ENCODE measurements around the gene KCNAB2. TPM values are rescaled to one million over a fixed set of nuclear protein-coding genes. Genes with fewer than 3 reads are reported as not detected.
A peak's percentile ranks its signal among the peaks of the same experiment; 100 is the strongest.

KCNAB2 gene
- total and polyA plus RNA-seq, 2 donors (not counting 1 experiment from before 2014, with no cell fraction given): 90.7 to 143 TPM

DNA sequence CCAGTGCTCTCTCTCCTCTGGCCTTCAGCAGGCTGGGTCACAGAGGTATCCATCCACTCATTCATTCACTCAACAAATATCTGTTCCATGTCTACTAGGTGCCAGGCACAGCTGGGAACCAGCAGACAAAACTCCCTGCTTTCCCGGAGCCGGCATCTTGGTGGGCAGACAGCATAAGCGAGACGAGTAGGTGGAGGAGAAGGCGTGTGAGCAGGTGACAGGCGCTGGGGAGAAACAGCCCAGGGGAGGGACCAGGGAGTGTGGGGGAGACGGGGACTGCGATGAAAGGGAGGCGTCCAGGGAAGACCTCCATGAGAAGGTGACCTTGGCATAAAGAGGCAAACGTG, 11.0 kb upstream of the KCNAB2 start:
- Histone ChIP-seq H2AFZ (ENCODE audit: insufficient read depth, low read depth, low read length, poor library complexity, severe bottlenecking) (no peak overlapping the region), H3K4me3 (ENCODE audit: control extremely low read depth in 1 of 5, extremely low read depth in 1 of 5, insufficient read depth in 1 of 5, low read depth in 2 of 5, low read length in 4 of 5) (no peak overlapping the region), H3K27ac (ENCODE audit: low read length in 2 of 2) (no peak overlapping the region), H3K27me3 (replicated peaks in 1 of 4; ENCODE audit: control extremely low read depth in 1 of 4, control insufficient read depth in 3 of 4, insufficient read depth in 4 of 4, low read length in 3 of 4) (no peaks in the 10 kb centered on the region), H3K4me2 (replicated peaks; ENCODE audit: low read depth, low read length, poor library complexity, severe bottlenecking) (no peak overlapping the region), H3K4me1 (ENCODE audit: control insufficient read depth in 2 of 2, insufficient read depth in 2 of 2, low read length in 2 of 2) (peaks cover 24 to 28% of the 10 kb centered on the region in 2 donors), H3K79me2 (ENCODE audit: control insufficient read depth, insufficient read depth, low read length) (peaks cover 97% of the 10 kb centered on the region), H3K9ac (ENCODE audit: low read length) (no peak overlapping the region), H3K9me3 (ENCODE audit: control extremely low read depth in 1 of 3, control insufficient read depth in 2 of 3, insufficient read depth in 1 of 3, low read length in 2 of 3) (no peaks in the 10 kb centered on the region), H4K20me1 (ENCODE audit: control insufficient read depth, insufficient read depth, low read length, poor library complexity, severe bottlenecking) (peaks cover 98% of the 10 kb centered on the region), H3K36me3 (replicated peaks in 1 of 2; ENCODE audit: control extremely low read depth in 1 of 2, control insufficient read depth in 1 of 2, extremely low read depth in 1 of 2, insufficient read depth in 2 of 2, low read length in 1 of 2) (peaks cover 0 to 22% of the 10 kb centered on the region in 2 experiments)
- Mint-ChIP-seq H3K9me3 (ENCODE audit: insufficient read depth) (no peaks in the 10 kb centered on the region), H3K4me1 (peaks cover 56% of the 10 kb centered on the region), H3K27me3 (no peaks in the 10 kb centered on the region), H3K4me3 (no peak overlapping the region), H3K27ac (no peak overlapping the region)
- WGBS (ENCODE audit: insufficient coverage): 87% methylated on average over 10 of the region's 10 CpGs
- ATAC-seq (ENCODE audit: low read depth) (no peak), DNase-seq (no peak)
- TF ChIP-seq, protein P1, sequence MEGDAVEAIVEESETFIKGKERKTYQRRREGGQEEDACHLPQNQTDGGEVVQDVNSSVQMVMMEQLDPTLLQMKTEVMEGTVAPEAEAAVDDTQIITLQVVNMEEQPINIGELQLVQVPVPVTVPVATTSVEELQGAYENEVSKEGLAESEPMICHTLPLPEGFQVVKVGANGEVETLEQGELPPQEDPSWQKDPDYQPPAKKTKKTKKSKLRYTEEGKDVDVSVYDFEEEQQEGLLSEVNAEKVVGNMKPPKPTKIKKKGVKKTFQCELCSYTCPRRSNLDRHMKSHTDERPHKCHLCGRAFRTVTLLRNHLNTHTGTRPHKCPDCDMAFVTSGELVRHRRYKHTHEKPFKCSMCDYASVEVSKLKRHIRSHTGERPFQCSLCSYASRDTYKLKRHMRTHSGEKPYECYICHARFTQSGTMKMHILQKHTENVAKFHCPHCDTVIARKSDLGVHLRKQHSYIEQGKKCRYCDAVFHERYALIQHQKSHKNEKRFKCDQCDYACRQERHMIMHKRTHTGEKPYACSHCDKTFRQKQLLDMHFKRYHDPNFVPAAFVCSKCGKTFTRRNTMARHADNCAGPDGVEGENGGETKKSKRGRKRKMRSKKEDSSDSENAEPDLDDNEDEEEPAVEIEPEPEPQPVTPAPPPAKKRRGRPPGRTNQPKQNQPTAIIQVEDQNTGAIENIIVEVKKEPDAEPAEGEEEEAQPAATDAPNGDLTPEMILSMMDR (IDR thresholded peaks at IDR 0.05): no peak
- ChIA-PET POLR2A (no interaction called here), CTCF (interaction anchor here (0.6 to 1.4 kb wide), 3 partner anchors 10 to 71 kb away, joined by 3 to 4 read pairs (median 3); no protein-coding TSS in a partner anchor)
- intact Hi-C loops (cut with micrococcal nuclease): no loop called here

DNA sequence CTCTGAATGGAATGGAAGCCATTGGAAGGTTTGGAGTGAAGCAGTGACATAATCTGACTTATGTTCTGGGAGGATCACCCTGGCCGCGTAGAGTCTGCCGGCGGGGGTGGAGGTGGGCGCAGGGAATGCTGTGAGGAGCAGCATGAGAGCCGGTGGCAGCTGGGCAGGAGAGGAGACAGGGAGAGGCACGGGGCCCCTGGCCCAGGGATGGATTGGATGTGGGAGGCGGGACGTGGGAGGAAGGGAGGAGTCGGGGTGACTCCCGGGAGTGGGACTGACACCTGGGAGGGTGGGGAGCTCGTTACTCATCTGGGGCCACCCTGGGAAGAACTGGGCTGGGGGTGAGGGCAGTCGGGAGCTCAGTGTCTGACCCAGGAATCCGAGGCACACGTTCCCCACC, 10.4 kb upstream of the KCNAB2 start:
- H3K9me3 ChIP-seq (ENCODE audit: control extremely low read depth in 1 of 3, control insufficient read depth in 2 of 3, insufficient read depth in 1 of 3, low read length in 2 of 3): no peaks in the 10 kb centered on the region
- ATAC-seq (ENCODE audit: low read depth) (no peak), DNase-seq (no peak)
- H3K27me3 ChIP-seq (replicated peaks in 1 of 4; ENCODE audit: control extremely low read depth in 1 of 4, control insufficient read depth in 3 of 4, insufficient read depth in 4 of 4, low read length in 3 of 4): no peaks in the 10 kb centered on the region
- peaks cover 0 to 22% of the 10 kb centered on the region in 2 experiments for H3K36me3 ChIP-seq (replicated peaks in 1 of 2; ENCODE audit: control extremely low read depth in 1 of 2, control insufficient read depth in 1 of 2, extremely low read depth in 1 of 2, insufficient read depth in 2 of 2, low read length in 1 of 2)
- H3K4me3 Mint-ChIP-seq: no peak overlapping the region
- H3K27me3 Mint-ChIP-seq: no peaks in the 10 kb centered on the region
- no peaks in the 10 kb centered on the region for H3K9me3 Mint-ChIP-seq (ENCODE audit: insufficient read depth)
- intact Hi-C loops (cut with micrococcal nuclease): no loop called here
- peaks cover 96% of the 10 kb centered on the region for H3K79me2 ChIP-seq (ENCODE audit: control insufficient read depth, insufficient read depth, low read length)
- POLR2A ChIA-PET: no interaction called here
- H3K4me1 Mint-ChIP-seq: peaks cover 50% of the 10 kb centered on the region
- WGBS (ENCODE audit: insufficient coverage): 98% methylated on average over 10 of the region's 15 CpGs
- no peak overlapping the region for H3K9ac ChIP-seq (ENCODE audit: low read length)
- H3K27ac Mint-ChIP-seq: peak overlapping the region; percentile 59
- H2AFZ ChIP-seq (ENCODE audit: insufficient read depth, low read depth, low read length, poor library complexity, severe bottlenecking): no peak overlapping the region
- peaks cover 97% of the 10 kb centered on the region for H4K20me1 ChIP-seq (ENCODE audit: control insufficient read depth, insufficient read depth, low read length, poor library complexity, severe bottlenecking)
- peaks cover 18 to 22% of the 10 kb centered on the region in 2 donors for H3K4me1 ChIP-seq (ENCODE audit: control insufficient read depth in 2 of 2, insufficient read depth in 2 of 2, low read length in 2 of 2)
- H3K4me2 ChIP-seq (replicated peaks; ENCODE audit: low read depth, low read length, poor library complexity, severe bottlenecking): no peak overlapping the region
- H3K4me3 ChIP-seq (ENCODE audit: control extremely low read depth in 1 of 5, extremely low read depth in 1 of 5, insufficient read depth in 1 of 5, low read depth in 2 of 5, low read length in 4 of 5): no peak overlapping the region
- H3K27ac ChIP-seq (ENCODE audit: low read length in 2 of 2): no peak overlapping the region
- CTCF ChIA-PET: no interaction called here
- no peak for TF ChIP-seq EZH2 (IDR thresholded peaks at IDR 0.05; ENCODE audit: borderline replicate concordance, insufficient read depth, low read depth, low read length, poor library complexity, severe bottlenecking)
- TF ChIP-seq, protein P1 (IDR thresholded peaks at IDR 0.05): no peak
